Left ventricle myocardium superior (tissue), 1 donor: ENCODE data around the gene SEMA5B. TPM values are rescaled to one million over a fixed set of nuclear protein-coding genes. Genes with fewer than 3 reads are reported as not detected.

Experiments
- ATAC-seq: fragments of 200-7000 bp; cut with Tn5 transposase; one replicate; pipeline ENCODE4 v1.9.1; 2020; ENCODE audit warnings: mild to moderate bottlenecking, moderate library complexity
- DNase-seq: peaks from one replicate; pipeline ENCODE4 v3.0.0-alpha.2; 2020
- intact Hi-C: fragments of 100-400 bp; cut with micrococcal nuclease; formaldehyde crosslinking; loops from one replicate; pipeline ENCODE4 v1.11.0; 2022
- total RNA-seq: library from RNA; stranded (reverse); fragmentation: NEBNext Ultra II Directional; extraction: Animal tissue kit (Norgen Biotek cat#: 25700); gene quantifications from one replicate; pipeline ENCODE4 v1.2.1, GENCODE V29; 2021
- donor health status: DM: no; HTN: yes; CAD: no; lungs with severe emphysema.

Gene SEMA5B
- total RNA-seq, 1 donor from 2014 or later = 4.2 TPM

DNA sequence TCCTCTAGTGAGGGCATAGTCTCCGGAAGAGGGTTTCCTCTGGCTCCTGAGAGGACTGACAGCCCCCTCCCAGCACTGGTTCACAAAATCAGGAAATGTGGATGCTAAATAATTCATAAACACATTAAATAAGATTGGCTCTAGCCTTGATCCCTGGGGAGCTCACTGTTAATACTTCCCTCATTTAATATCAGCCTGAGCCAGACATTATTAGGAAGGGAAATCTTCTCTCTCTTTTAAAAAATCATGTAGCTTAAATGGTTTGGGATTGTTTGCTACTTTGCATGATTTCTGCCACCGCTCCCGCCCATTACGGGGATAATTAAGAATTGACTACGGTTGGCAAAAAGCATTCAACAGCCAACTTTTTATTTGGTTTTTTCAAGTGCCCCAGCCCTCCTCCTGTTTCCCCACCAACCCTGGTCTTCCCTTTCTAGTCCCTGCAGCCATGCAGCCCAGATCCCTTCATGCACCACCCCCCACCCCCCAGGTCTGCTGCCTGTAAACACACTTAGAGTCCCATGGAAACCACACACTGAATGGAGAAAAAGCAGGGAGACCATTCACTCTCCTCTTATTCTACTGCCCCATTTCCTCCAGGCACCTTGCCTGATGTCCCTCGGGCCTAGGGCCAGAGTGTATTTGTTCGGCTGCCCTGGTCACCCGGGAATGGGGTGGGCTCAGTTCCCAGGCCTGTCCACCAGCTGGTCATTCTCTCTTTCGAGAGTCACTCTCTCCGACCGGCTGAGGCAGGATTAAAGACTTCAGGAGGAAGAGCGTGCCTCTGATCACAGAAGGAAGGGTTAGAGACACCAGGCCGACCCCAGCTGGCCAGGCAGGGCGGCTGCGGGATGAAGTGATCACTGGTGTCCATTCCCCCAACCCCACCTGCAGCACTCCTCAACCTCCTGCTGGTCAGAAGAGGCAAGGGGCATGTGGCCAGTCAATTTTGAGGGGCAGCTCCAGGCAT, 45.1 kb downstream of the SEMA5B start:
- ATAC-seq = peak; percentile 19
- DNase-seq = peak; percentile 62
- intact Hi-C loops = no loop called here

DNA sequence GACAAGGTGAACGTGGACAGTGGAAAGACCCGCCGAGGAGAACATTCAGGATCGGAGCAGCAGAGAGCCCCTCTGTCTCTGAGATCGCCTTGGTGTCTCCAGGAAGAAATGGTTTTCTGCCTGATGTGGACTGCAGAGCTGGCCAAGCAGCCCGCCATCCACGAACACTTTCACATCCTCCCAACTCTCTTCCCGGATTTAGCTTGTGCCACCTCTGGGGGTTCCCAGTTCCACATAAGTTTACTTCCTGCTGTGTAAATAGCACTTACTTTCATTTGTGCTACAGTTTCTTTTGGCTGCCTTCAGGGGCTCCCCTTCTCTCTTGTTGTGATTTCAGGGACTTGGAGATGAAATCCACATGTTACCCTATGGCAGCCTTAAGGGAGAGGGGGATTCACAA, 48.4 kb downstream of the SEMA5B start:
- ATAC-seq (no peak), DNase-seq (no peak)
- intact Hi-C loops = no loop called here

DNA sequence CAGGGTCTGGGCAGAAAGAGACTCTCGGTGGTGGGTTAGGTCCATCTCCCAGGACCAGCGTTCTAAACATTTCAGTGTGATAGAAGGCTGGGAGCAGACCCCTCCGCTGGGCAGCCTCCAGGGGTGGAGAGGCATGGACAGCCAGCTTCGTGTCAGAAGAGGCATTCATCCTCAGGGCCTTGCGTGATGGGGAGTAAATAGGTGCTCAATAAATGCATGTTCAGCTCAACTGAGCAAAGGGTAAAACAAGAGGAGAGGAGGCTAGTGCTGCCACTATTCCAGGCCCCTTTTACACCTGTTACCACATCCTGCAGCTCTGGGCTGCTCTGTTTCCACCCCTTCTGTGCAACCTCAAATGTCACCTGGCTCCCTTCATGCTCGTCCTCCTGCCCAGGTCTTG, 49.0 kb downstream of the SEMA5B start:
- intact Hi-C loops = no loop called here
- no peak for DNase-seq

DNA sequence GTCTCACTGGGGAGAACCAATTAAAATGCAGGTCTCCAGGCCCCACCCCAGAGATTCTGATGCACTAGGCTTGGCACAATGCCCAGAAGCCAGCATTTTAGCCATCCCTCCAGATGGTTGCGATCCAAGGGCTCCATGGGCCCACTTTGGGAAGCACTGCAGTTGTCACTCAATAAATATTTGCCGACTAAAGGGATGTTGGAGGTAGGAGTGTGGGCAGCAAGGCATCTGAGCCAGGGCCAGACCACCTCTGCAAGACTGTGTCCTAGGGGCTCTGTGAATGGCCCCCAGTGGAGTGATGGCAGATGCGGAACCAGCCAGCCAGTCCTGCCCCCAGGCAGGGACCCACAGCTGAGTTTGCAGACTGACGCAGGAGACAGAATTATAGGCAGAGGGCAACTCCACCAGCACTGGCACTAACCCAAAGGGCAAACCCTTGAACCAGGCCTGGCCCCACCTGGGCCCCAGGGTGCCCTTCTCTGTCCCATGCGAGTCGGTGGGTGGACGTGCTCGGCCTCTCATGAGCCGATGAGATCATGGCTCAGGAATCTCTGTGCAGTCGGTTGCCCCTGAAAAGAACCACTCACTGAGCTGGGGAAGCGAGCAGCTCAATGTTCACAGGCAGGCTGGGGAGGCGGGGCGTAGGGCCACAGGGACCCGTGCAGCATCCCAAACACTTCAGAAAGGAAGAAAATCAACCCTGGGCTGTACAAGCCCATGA, 49.7 kb downstream of the SEMA5B start:
- intact Hi-C loops = no loop called here
- DNase-seq = peak; percentile 77
- peak; percentile 68 for ATAC-seq

More for the DNA sequence above, 49.0 kb downstream of the SEMA5B start:
- ATAC-seq = no peak

DNA sequence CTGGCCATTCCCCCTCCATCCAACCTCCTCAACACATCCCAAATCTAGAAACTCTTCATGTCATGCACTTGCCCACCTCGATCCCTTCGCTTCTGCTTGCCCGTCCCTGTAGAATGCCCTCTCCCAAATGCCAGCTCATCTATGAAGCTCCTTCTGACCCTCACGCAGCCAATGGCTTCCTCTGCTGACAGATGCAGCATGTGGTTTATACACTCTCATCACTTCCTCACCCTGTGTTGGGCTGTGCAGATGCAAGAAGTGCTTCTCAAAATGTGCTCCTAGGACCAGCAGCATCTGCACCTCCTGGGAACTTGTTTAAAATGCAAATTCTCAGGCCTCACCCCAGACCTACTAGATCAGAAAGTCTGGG, 51.7 kb downstream of the SEMA5B start:
- intact Hi-C loops = no loop called here
- DNase-seq (no peak), ATAC-seq (no peak)

DNA sequence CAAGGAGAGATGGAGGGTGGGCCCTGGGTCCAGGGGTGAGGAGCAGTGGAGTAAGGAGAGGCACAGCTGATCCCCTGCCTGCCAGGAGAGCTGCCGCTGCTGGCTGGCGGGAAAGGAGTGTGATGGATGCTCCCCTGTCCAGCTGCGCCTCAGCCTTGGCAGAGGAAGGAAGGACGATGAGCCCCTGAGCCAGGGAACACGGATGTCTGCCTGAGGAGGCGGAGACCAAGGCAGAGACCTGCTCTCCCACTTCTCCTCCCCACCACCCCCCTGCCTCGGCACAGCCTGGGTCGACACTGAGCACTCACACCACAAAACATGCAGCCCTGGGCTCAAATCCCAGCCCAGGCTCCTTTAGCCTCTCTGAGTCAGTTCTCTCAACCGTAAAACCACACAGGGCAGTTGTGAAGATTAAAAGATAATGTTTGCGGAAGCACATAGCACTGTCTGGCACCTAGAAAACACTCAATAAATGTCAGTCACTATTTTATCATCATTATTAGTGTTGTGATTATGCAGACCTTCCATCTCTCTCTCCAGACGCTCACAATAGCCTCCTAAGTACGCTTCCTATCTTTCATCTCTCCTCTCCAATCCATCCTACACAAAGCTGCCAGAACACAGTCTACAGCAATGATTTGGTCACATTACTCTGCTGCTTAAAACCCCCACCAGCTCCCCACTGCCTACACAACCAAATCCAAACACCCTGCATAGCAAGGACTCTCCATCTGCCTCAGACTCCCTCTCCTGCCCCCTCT, 52.2 kb downstream of the SEMA5B start:
- intact Hi-C loops = no loop called here
- peak; percentile 2 for ATAC-seq
- DNase-seq = peak; percentile 47

DNA sequence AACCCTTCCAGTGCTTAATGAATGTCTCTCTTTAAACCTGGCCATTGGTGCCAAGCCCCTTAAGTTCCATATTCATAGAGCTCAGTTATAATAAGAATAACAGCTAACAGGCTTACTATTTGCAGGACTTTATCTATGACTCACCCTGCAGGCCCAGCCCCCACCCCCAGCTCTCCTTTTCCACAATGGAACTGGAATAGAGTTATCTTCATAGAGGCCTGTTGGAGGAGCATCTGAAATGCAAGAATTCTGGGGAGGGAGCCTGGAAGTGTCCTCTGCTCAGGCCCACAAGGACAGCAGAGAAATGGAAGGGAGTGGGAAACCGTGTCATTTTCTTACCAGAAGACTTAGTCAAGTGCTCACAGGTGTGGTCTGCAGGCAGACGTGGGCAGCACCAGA, 52.8 kb downstream of the SEMA5B start:
- DNase-seq = peak; percentile 79
- intact Hi-C loops = no loop called here
- peak; percentile 74 for ATAC-seq

DNA sequence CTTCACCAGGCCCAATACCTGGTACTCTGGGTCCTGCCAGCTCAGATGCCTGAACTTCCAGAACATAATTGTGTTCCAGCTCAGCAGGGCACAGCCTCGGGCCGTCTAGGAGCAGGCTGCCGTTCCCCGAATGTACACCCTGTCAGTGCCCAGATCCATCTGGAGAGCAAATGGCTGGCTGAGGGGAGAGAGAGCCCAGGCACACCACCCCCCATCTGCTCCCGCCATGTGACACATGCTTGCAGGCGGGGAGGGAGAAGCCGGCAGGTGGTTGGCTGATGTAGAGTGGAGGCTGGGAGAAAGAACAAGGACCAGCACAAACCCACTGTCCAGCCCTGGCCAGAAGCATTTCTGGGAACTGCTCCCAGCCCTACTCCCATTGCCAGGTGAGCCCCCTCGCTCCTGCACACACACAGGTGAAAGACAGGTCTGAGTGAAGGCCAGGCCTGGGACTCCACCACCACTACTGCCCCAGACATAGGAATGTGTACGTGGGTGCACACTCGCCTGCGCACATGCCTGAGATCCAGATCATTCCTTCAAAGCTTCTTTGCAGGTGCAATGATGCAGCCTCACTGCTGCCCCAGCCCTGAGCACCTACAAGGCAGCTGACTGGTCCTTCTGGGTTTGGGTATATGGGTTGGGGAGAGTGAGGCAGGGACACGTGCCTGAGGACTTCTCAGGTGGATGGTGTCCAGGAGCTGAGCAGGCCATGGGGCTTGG, 53.5 kb downstream of the SEMA5B start:
- DNase-seq (peak; percentile 72), ATAC-seq (peak; percentile 60)
- intact Hi-C loops = no loop called here

DNA sequence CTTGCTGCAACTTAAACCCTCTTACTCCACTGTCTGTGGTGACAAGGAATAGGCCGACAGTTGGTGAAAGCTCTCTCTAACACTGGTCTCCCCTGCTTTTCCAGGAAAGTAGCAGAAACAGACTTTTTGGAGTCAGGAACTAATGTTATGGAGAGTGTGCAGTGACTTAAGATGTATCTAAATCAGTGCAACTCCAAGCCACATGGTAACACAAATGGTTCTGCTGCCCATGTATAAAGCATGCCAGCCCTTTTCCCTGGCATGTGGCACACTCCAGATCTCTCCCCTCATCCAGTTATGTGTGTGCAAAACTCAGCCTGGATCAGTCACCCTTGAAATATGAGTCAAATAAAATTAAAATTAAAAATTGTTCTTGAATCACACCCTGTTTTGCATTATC, 55.4 kb downstream of the SEMA5B start:
- intact Hi-C loops = no loop called here
- DNase-seq = no peak
- no peak for ATAC-seq

DNA sequence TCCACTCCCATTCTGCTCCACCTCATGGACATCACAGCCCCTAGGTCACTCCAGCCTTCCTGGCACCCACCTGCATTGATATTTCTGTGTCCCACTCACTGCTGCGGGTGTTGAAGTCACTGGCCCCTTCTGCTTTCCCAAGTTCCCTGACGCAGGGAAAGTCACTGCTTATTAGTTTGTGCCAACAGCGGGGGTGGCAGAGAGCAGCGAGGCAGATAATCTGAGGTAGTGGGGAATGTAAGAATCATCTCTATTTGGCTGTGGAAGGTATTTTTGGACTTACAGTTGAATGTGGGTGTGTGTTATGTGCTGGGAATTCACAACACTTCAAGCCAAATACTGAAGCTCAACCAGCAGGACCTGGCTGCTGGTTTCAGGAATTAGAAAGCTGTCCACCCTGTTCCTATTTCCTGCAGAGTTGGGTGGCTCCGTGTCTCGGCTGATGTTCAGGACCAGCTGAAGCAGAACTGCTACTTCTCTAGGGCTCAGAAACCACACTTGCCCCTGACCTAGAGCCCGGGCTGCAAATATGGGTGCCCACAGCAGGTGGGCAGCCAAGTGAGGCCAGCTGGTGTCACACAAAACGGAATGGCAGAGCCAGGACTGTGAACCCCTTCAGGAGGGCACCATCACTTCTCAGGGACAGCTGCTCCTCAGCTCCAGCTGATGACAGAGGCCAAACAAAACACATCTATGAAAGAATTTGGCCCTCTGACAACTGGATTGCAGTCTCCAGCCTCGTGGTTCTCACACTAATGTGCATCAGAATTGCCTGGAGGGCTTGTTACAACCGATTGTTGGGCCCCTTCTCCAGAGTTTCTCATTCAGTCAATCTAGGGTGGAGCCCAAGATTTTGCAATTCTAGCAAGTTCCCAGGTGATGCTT, 57.7 kb downstream of the SEMA5B start:
- DNase-seq (no peak), ATAC-seq (peak; percentile 62)
- intact Hi-C loops = loop anchor here (10.0 kb wide), 1 partner anchor 55 kb away; the partner anchor contains the start of gene SEMA5B

DNA sequence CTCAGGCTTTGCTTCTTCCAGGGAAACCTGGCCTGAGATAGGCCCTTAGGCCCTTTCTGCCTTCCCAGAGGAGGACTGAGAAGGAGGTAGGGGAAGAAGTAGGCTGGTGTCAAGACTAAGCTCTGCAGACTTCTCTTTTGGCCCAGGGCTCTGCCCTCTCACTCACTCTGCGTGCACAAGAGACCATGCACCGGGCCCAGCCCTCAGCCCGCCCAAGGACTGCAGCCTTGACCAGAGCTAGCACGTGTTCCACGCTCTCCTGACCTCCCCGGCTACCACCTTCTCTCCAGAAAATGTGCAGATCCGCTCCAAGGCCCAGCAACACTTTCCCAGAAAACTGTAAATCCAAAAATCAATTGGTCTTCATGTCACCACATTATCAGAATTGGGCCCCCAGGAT, 59.8 kb downstream of the SEMA5B start:
- no peak for ATAC-seq
- no peak for DNase-seq
- intact Hi-C loops = loop anchor here (10.0 kb wide), 1 partner anchor 57 kb away; the partner anchor contains the start of gene SEMA5B

DNA sequence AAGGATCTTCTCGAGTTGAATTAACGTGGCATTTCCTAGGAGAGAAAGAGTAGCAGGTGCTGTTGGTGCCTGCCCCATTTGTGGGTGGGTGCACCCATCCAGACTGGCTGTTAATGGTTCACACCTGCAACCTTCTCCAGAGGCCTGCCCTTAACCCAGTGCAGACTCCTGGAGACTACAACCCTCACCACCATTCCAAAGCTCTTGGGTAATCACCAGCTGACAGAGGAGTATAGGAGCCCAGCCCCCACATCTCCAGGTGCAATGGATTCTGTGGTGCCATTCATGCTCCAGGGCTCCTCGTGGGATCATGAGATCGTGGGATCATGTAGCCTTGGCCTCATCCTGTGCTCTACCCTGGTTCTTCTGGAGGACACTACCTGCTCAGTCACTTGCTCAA, 60.2 kb downstream of the SEMA5B start:
- ATAC-seq (no peak), DNase-seq (no peak)
- intact Hi-C loops = loop anchor here (10.0 kb wide), 1 partner anchor 57 kb away; the partner anchor contains the start of gene SEMA5B

DNA sequence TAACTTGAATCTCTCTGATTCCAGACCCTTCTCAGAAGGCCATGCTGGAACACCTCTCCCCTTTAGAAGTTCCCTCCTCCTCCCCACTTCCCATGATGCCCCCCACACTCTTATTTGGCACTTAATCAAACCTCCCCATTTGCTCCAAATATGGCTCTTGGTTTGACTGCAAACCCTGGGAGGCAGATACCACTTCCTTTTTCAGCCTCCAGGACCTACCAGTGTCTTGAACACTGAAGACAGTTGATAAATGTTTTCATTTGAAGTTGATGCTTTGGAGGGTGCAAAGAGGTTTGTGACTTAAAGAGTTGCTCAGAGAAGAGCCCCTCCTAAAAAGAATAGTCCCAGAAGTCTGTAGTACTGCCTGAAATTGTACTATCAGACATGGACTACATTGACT, 61.5 kb downstream of the SEMA5B start:
- ATAC-seq (no peak), DNase-seq (no peak)
- intact Hi-C loops = loop anchor here (10.0 kb wide), 1 partner anchor 59 kb away; the partner anchor contains the start of gene SEMA5B

DNA sequence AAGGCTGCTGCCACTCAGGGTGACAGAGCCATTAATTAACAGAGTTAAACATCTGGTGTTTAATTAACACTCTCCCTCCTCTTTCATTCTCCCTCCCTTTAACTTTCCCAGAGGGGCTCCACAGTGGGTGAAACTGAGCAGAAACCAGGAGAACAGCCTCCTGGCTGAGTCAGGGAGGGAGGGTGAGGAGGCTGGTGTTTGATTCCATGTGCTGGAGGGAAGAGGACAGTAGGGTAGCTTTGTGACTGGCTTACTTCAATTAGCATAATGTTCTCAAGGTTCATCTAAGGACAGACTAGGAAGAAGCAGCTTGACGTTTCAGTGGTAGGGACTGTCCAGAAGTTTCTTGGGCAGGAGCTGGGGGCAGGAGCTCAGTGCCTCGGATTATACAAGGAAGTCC, 62.8 kb downstream of the SEMA5B start:
- DNase-seq (no peak), ATAC-seq (peak; percentile 11)
- intact Hi-C loops = loop anchor here (10.0 kb wide), 1 partner anchor 60 kb away; the partner anchor contains the start of gene SEMA5B

DNA sequence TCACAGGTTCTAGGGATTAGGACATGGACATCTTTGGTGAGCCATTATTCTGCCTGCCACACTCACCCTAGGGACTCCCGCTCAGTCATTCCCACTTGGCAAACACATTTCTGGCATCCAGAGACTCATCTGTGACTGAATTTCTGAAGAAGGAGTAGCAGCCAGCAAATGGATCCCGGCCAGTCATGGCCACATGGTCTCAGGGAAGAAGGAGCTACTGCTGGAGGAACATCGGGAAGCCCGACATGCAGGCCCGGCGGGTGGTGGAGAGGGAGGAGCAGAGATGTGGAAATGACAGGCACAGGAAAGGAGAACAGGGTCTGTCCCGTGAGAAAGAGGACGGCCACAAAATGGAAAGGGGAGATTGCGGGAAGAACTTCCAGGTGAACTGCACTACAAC, 65.4 kb downstream of the SEMA5B start:
- peak; percentile 53 for DNase-seq
- intact Hi-C loops = loop anchor here (10.0 kb wide), 1 partner anchor 63 kb away; the partner anchor contains the start of gene SEMA5B
- ATAC-seq = no peak

DNA sequence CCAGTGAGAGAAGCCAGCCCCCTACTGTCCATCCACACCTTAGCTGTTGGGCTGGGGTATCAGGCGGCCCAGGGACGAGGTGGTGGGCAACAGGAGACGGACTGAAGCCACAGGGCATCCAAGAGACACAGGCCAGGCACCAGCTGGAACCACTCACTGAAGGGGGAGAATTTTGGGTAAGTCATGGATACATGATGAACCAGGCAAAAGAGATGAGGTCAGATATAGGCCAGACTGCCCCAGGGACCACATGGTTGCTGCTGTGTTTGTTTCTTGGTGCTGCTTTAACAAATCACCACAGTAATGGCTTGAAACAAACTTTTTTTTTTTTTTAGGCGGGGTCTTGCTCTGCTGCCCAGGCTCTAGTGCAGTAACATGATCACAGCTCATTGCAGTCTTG, 66.4 kb downstream of the SEMA5B start:
- no peak for ATAC-seq
- DNase-seq = no peak
- intact Hi-C loops = loop anchor here (10.0 kb wide), 1 partner anchor 64 kb away; the partner anchor contains the start of gene SEMA5B

DNA sequence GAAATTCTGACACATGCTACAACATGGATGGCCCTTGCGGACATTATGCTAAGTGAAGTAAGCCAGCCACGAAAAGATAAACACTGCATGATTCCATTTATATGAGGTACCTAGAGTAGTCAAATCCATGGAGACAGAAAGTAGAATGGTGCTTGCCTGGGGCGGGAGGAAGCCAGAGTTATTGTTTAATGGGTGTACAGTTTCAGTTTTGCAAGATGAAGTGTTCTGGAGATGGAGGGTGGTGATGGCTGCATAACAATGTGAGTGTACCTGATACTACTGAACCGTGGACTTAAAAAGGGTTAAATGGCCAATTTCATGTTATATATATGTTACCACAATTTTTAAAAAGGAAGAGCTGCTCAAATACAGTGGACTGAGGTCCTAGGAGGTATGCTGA, 66.9 kb downstream of the SEMA5B start:
- intact Hi-C loops = loop anchor here (10.0 kb wide), 1 partner anchor 64 kb away; the partner anchor contains the start of gene SEMA5B
- ATAC-seq (no peak), DNase-seq (no peak)

DNA sequence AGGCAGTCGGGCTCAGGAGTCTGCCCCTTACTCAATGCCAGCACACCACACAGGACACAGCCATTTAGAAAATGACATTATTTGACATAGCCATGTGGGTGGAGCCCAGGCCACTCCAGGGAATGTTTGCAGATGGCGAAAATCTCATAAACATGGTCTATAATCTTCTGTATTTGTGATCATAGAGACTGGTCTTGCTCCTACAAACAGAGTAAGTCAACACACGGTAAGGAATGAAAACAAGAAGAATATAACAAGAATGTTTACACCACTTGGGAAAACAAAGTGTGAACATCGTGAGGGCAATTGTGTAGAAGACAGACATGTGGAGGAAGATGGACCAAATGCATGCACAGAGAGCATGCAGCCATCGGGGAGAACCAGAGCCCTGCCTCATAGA, 68.2 kb downstream of the SEMA5B start:
- ATAC-seq (no peak), DNase-seq (no peak)
- intact Hi-C loops = no loop called here
